SK-N-MC (cell line): Measurements from ENCODE around the gene DIPK2A.

Source experiments
- EZH2 ChIP-seq: fragments of 200-600 bp; sonication (generic); IDR thresholded peaks from one replicate; pipeline ENCODE4 v1.6.1; 2017; ENCODE audit warnings: antibody characterized with exemption
- POLR2AphosphoS5 ChIP-seq: IDR thresholded peaks from 2 replicates; pipeline ENCODE4 v1.6.1; 2012; ENCODE audit warnings: mild to moderate bottlenecking, low read depth, low read length, borderline replicate concordance

GRCh38 chr3:143988306-143988705, 16.7 kb downstream of the DIPK2A start:
- TF ChIP-seq EZH2: no peak
- TF ChIP-seq POLR2AphosphoS5: no peak
